HT-29 (cell line): ENCODE measurements around the gene RALGPS1. TPM values are rescaled to one million over a fixed set of nuclear protein-coding genes. Genes with fewer than 3 reads are reported as not detected.
A peak's percentile ranks its signal among the peaks of the same experiment; 100 is the strongest.

Experiments
- DNase-seq: peaks from one replicate; pipeline ENCODE4 v3.0.0-alpha.2; 2015; ENCODE audit warnings: low spot score
- total RNA-seq: library from RNA; depleted of rRNA; stranded (reverse); fragments of >200 nt; shearing (Covaris generic); gene quantifications from 2 replicates; pipeline ENCODE4 v1.2.3, GENCODE V29; 2014

Gene RALGPS1
- total RNA-seq, 1 experiment from 2014 or later, result 12.4 TPM

- DNase-seq, result peak; percentile 19
Measured at GRCh38 chr9:126956917-126957686, 42.5 kb downstream of the RALGPS1 start.

GRCh38 chr9:126957687-126958053 lies 43.1 kb downstream of the RALGPS1 start:
- peak; percentile 36 for DNase-seq

GRCh38 chr9:126959336-126959735 lies 44.8 kb downstream of the RALGPS1 start:
- DNase-seq, result peak; percentile 16

GRCh38 chr9:126959917-126960316 lies 45.3 kb downstream of the RALGPS1 start:
- DNase-seq, result no peak

- no peak for DNase-seq
Measured at GRCh38 chr9:126962336-126962735, 47.8 kb downstream of the RALGPS1 start.

DNA sequence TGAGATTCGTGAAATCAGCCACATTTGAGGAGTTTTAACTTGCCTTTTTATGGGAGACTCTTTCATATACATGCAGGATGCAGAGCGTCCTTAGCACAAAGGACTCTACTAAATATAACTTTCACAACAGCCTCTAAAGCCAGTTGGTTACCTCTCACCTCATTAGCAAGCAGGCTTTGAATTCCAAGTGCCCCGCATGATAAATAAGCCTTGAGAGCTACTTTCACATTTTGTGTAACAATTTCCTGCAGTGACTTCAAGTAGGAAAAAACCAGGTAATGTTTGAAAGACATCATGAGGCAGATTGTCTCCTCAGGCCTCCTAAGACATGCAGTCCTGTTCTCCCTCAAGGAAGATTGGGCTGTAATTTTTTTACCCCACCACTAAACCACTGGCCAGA lies 50.5 kb downstream of the RALGPS1 start:
- peak; percentile 36 for DNase-seq

GRCh38 chr9:126965541-126966428 lies 51.2 kb downstream of the RALGPS1 start:
- peak; percentile 54 for DNase-seq

- DNase-seq, result no peak
Measured at GRCh38 chr9:126971261-126971660, 56.7 kb downstream of the RALGPS1 start.

- DNase-seq, result no peak
Measured at GRCh38 chr9:126973651-126974529, 59.3 kb downstream of the RALGPS1 start.

- DNase-seq, result no peak
Measured at GRCh38 chr9:126974594-126974993, 60.0 kb downstream of the RALGPS1 start.

DNA sequence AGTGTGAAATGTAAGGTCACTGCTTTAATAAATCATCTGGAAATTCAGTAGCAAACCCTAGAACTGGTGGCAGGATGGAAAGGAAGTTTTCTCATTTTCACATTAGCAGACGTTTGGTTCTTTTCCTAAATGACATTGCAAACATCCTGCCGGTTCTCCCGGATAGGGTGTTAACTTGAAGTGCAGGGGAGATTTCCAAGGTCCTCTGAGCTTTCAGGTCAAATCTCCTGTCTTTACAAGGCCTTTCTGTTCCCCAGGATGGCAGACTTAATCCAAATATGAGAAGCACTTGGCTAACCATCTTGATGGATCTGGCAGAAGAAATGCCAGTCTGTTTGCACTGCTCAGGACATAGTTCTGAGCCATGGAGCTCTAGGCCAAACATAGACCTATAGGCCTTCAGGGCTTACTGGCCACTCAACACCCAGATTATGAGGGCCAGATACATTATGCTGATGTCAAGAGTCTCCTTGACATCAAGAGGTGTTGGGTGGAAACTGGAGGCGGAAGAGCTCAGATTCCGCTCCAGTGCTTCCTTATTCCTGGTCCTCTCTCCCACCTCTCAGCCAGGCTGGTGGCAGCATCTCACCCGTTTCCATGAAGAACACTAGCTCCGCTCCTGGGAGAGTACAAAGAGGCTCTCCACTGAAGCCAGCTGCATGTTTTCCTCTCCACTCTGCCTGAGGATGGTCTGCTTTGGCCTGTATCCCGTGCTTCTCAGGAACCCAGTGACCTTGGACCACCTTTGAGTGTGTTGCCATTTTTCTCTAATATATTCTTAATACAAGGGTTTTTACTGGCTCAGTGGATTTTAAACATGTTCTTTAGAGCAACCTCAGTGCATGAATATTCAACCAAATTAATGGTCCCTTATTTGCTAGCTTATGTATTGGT lies 61.0 kb downstream of the RALGPS1 start:
- no peak for DNase-seq

DNA sequence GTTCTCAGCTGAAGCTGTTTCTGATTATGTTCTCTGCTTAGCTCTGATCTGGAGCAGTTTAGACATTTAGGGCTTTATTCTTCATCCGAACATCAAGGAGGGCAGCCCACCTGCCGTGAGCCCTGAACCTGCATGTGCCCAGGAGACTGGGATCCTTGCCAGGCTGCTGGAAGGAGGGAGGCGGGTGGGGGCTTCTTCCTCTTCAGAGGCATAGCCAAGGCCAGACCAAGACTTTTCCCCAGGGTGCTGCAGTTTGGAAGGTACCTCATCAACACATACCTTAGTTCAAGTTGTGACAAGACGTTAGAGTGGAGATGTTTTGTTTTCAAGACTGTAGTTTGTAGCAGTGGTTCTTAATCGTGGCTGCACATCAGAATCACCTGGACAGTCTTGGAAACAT lies 64.9 kb downstream of the RALGPS1 start:
- DNase-seq, result no peak

- DNase-seq, result no peak
Measured at GRCh38 chr9:126980231-126980630, 65.6 kb downstream of the RALGPS1 start.

GRCh38 chr9:126981218-126981617 lies 66.6 kb downstream of the RALGPS1 start:
- no peak for DNase-seq

DNA sequence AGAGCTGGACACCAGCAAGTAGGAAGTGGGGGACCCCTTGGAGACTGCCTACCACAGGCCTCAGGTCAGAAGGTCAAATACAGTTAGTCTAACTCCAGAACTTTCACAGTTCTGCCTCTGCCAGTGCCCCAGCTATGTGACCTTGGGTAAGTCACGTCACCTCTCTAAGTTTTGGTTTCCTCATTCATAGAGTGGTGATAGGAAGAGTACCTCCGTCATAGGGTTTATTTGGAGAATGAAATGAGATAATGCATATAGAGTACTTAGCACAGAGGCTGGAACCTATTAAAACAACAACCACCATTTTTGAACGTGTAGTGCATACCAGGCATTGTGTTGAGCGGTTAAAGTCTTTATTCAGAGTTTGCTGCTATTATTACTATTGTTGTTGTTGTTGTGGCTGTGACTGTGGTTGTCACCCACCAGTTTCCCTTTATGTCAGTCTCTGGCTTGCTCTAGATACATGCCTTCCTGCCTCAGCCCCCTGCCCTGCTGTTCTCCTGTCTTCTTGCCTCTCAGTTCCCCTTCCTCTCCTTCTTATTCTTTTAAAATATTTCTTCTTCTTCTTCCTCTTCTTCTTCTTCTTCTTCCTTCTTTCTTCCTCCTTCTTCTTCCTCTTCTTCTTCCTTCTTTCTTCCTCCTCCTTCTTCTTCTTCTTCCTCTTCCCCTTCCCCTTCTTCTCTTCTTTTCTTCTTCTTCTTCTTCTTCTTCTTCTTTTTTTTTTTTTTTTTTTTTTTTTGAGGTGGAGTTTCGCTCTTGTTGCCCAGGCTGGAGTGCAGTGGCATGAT lies 67.8 kb downstream of the RALGPS1 start:
- no peak for DNase-seq

- no peak for DNase-seq
Measured at GRCh38 chr9:126983767-126984166, 69.2 kb downstream of the RALGPS1 start.

DNA sequence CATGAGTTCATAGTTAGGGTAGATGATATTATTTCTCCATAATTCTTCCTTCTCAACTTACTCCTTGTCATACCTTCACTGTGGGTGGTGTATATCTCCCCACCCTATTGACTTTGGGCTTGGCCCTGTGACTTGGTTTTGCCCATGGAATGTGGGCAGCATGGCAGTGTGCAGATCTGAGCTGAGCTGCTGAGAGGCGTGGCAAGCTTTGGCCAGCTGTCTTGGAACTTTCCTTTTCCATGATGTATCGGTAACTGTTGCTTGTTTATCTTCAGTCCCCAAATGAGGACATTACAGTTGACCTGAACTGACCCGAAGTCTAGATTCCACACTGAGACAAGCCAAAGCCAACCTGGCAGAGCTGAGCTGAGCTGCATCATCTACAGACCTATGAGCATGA lies 70.4 kb downstream of the RALGPS1 start:
- DNase-seq, result peak; percentile 82

DNA sequence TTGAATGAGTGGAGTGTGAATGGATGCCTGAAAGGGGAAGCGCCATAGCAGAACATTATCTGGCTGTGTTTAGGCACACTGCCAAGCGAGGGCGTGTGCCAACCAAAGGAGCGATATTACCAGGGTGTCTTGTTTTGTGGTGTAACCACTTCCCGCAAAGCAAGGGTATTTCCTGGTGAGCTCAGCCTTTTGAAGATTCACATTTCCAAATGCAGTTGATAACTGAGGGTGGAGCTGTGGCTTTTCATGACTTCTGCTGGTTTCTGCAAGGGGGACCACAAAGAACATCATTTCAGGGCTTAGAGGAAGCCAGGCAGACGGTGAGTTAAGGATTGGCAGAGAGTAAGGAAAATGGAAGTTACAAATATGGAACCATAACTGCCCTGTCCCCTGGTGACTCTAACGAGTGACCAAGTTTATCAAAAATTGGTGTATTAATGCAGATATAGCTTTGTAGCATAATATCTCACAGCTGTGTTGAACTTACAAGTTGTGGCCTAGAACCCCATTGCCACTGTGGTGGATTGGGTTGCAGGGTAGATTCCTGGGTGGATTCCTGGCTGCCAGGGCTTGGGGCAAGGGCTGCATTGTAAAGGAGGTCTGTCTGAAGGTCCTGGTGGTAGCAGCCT lies 71.4 kb downstream of the RALGPS1 start:
- peak; percentile 95 for DNase-seq

DNA sequence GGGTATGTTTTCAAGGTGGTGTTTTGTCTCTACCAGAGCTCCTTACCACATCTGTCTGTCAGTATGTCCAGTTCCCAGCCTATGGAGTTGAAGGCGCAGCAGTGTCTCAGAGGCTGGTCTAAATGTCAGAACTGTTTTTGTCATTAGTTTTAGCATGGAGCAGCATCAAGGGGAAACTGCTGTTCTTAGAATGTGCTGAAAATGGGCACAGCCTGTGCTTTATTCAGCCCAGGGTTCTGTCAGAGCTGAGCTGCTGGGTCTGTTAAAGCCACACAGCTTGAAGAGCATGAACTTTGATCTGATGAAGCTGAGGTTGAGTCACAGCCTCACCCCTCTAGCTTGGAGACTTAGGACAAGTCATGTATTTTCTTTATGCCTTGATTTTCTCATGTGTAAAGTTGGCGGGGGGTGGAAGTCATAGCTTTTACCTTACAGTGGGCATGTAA lies 71.9 kb downstream of the RALGPS1 start:
- peak; percentile 70 for DNase-seq
